Small intestine (tissue), 7 donors: ENCODE data around the gene NRIP1. TPM values are rescaled to one million over a fixed set of nuclear protein-coding genes. Genes with fewer than 3 reads are reported as not detected.
"Not testable (repeated sequence)": the region's sequence is repeated elsewhere in the genome, so short reads cannot be mapped to it uniquely, and the experiment has no call there.

ENCODE experiments used
- DNase-seq, 2 donors: peaks; one replicate each; pipeline versions ENCODE4 v3.0.0 to v3.0.0-alpha.2; 2013
- FAIRE-seq: peaks from 2 replicates; lab custom pipeline; 2012; peaks lifted over from hg19 to GRCh38; lab: Jason Lieb, UNC
- H3K27ac ChIP-seq, 3 donors: one replicate each; pipeline ENCODE4 v1.5.1; 2013; ENCODE audit warnings: low read length in 2 of 3, mild to moderate bottlenecking in 2 of 3, control low read depth in 1 of 3, inconsistent platforms in 1 of 3, low read depth in 1 of 3, moderate library complexity in 1 of 3
- H3K27me3 ChIP-seq, 3 donors: one replicate each; pipeline ENCODE4 v1.6.1; 2013; ENCODE audit warnings: low read length in 3 of 3, inconsistent platforms in 1 of 3; ENCODE audit not compliant: control insufficient read depth in 3 of 3, insufficient read depth in 3 of 3
- H3K36me3 ChIP-seq, 3 donors: one replicate each; pipeline ENCODE4 v1.6.1; 2013; ENCODE audit warnings: low read length in 3 of 3, inconsistent platforms in 1 of 3, low read depth in 1 of 3, mild to moderate bottlenecking in 1 of 3, moderate library complexity in 1 of 3; ENCODE audit not compliant: control insufficient read depth in 3 of 3, insufficient read depth in 2 of 3
- H3K4me1 ChIP-seq, 3 donors: one replicate each; pipeline ENCODE4 v1.6.1; 2013; ENCODE audit warnings: low read length in 2 of 3, inconsistent platforms in 1 of 3, low read depth in 1 of 3, mild to moderate bottlenecking in 1 of 3, moderate library complexity in 1 of 3; ENCODE audit not compliant: control insufficient read depth in 3 of 3, insufficient read depth in 2 of 3
- H3K4me3 ChIP-seq, 3 donors: one replicate each; pipeline ENCODE4 v1.5.1; 2013; ENCODE audit warnings: low read length in 3 of 3, control low read depth in 1 of 3, inconsistent platforms in 1 of 3, low read depth in 1 of 3, mild to moderate bottlenecking in 1 of 3, moderate library complexity in 1 of 3
- H3K9me3 ChIP-seq, 2 donors: one replicate each; pipeline ENCODE4 v1.6.1; 2013; ENCODE audit warnings: low read depth in 1 of 2, low read length in 1 of 2; ENCODE audit not compliant: control insufficient read depth in 2 of 2, insufficient read depth in 1 of 2
- whole genome bisulfite sequencing, 3 donors: extraction: QIAGEN DNeasy Blood & Tissue Kit; methylation state at CpG; one replicate each; pipeline ENCODE4 v1.1.7; 2013; 5-methylcytosine and 5-hydroxymethylcytosine counted together
- polyA plus RNA-seq, 4 donors: library from polyadenylated mRNA; stranded (reverse) in 3 of 4; unstranded in 1 of 4; fragments of 200-250 nt in 3 of 4; fragments of 120-200 nt in 1 of 4; gene quantifications; one replicate each; pipeline versions ENCODE4 v1.2.1 to v1.2.3, GENCODE V29; 2013
- donor health status: healthy with polysubstance abuse.
- donor health status: control.
- donor health status: control.
- donor health status: Bipolar disorder and iron deficiency.
- donor health status: healthy.

NRIP1 gene
- polyA plus RNA-seq, 4 donors = 10.0 to 47.0 (median 14.0) TPM

DNA sequence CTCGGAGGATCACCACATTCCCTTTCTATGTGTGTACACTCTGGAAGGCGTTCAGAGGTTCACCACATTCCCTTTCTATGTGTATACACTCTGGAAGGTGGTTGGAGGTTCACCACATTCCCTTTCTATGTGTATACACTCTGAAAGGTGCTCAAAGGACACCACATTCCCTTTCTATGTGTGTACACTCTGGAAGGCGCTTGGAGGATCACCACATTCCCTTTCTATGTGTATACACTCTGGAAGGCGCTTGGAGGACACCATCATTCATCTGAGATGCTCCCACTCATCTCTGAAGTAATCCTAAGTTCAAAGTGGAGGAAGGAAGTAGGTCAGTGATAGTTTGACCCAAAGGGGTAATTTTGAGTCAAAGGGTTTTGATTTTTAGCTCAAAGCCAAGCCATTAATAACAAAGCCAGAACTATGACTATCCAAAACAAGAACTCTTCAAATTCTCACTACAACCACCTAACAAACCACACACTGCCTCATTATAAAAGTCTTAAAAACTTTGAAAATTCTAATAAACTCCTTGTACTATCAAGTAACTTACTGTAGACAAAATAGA lies 32.9 kb downstream of the NRIP1 start:
- no peak overlapping the region for H3K4me3 ChIP-seq
- H3K9me3 ChIP-seq = no peaks in the 10 kb centered on the region
- no peak overlapping the region for H3K27ac ChIP-seq
- no peak for DNase-seq
- H3K4me1 ChIP-seq = peaks cover 0 to 15% (median 10%) of the 10 kb centered on the region in 3 donors
- H3K27me3 ChIP-seq = no peaks in the 10 kb centered on the region
- FAIRE-seq = no peak
- H3K36me3 ChIP-seq = peaks cover 0 to 5% (median 0%) of the 10 kb centered on the region in 3 donors
- WGBS, 3 donors = 88 to 94% (median 89%) methylated on average over 2 to 4 of the region's 4 CpGs

DNA sequence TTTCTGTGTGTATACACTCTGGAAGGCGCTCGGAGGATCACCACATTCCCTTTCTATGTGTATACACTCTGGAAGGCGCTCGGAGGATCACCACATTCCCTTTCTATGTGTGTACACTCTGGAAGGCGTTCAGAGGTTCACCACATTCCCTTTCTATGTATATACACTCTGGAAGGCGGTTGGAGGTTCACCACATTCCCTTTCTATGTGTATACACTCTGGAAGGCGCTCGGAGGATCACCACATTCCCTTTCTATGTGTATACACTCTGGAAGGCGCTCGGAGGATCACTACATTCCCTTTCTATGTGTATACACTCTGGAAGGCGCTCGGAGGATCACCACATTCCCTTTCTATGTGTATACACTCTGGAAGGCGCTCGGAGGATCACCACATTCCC lies 33.4 kb downstream of the NRIP1 start:
- H3K27me3 ChIP-seq, H3K27ac ChIP-seq, H3K36me3 ChIP-seq, H3K4me3 ChIP-seq, FAIRE-seq, DNase-seq, H3K9me3 ChIP-seq: not testable (repeated sequence)
- WGBS, 3 donors = 83 to 98% (median 91%) methylated on average over 10 to 13 of the region's 14 CpGs
- peaks cover 0 to 15% (median 10%) of the 10 kb centered on the region in 3 donors for H3K4me1 ChIP-seq

DNA sequence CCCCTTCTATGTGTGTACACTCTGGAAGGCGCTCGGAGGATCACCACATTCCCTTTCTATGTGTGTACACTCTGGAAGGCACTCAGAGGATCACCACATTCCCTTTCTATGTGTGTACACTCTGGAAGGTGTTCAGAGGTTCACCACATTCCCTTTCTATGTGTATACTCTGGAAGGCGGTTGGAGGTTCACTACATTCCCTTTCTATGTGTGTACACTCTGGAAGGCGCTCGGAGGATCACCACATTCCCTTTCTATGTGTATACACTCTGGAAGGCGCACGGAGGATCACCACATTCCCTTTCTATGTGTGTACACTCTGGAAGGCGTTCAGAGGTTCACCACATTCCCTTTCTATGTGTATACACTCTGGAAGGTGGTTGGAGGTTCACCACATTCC lies 33.9 kb downstream of the NRIP1 start:
- not testable (repeated sequence) for H3K36me3 ChIP-seq, DNase-seq, H3K9me3 ChIP-seq, H3K27me3 ChIP-seq, H3K4me3 ChIP-seq, H3K27ac ChIP-seq, FAIRE-seq
- H3K4me1 ChIP-seq = peaks cover 0 to 12% (median 10%) of the 10 kb centered on the region in 3 donors
- WGBS, 3 donors = 94 to 95% (median 95%) methylated on average over 8 of the region's 8 CpGs

DNA sequence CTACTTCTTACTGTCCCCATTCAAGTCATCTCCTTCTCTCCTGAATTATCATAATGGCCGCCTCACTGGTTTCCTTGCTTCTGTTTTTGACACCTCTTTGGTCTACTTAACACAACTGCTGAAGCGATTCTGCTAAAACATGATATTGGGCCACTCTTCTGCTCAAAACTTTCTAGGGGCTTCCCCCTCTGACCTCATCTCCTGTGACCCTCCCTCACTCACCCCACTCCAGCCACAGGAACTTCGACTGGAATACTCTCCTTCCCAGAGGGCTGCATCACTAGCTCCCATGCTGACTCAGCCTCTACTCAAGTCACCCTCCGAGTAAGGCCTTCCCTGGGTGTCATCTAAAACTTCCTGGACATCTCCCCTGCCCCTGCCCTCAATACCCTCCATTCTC lies 35.7 kb downstream of the NRIP1 start:
- 77 to 94% (median 81%) methylated on average over 4 of the region's 4 CpGs for WGBS, 3 donors
- DNase-seq (no peak), FAIRE-seq (no peak)
- Histone ChIP-seq H3K36me3 (peaks cover 0 to 7% (median 0%) of the 10 kb centered on the region in 3 donors), H3K4me3 (no peak overlapping the region), H3K9me3 (no peaks in the 10 kb centered on the region), H3K27ac (no peak overlapping the region), H3K27me3 (no peaks in the 10 kb centered on the region), H3K4me1 (peaks cover 0 to 11% (median 9%) of the 10 kb centered on the region in 3 donors)

DNA sequence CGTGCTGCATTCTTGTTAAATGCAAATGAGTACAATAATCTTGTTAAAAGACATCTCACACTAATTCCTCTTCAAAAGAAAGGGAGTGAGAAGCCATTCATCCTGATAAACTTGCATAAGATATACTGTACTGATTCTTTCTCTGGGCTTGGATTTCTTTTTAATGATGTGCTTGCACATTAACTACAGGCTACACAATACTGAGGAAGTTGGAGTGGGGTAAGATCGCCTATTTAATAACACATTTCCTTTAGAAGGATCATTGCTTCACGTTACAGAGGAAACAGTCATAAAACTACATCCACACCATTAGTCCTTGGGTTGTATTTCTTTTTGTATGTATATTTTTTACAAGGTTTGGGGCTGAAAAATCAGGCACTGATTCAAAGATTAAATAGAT lies 36.6 kb downstream of the NRIP1 start:
- no peak for DNase-seq
- H3K4me1 ChIP-seq = peaks cover 0 to 6% (median 4%) of the 10 kb centered on the region in 3 donors
- no peak overlapping the region for H3K4me3 ChIP-seq
- H3K27ac ChIP-seq = no peak overlapping the region
- H3K9me3 ChIP-seq = no peaks in the 10 kb centered on the region
- H3K27me3 ChIP-seq = no peaks in the 10 kb centered on the region
- FAIRE-seq = no peak
- WGBS, 3 donors = 36 to 55% (median 44%) methylated on average over 3 of the region's 3 CpGs
- peaks cover 0 to 7% (median 0%) of the 10 kb centered on the region in 3 donors for H3K36me3 ChIP-seq

DNA sequence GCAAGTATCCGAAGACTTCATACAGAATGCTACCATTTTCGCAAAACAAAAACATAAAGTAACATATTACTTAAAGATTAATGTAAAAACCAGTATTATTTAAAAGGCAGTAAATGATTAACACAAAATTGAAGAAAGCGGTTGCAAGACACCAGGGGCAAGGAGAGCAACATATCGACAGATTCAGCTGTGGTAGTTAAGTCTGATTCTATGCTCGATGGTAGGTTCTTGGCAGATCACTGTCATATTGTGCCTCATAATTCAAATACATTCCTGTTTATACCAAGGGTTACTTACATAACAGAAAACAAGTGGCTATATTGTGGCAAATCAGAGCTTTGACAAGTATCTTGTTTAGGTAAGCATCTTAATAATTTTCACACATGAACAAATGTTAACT lies 37.7 kb downstream of the NRIP1 start:
- WGBS, 3 donors = 54 to 74% (median 62%) methylated on average over 5 of the region's 5 CpGs
- Histone ChIP-seq H3K36me3 (peaks cover 0 to 7% (median 0%) of the 10 kb centered on the region in 3 donors), H3K27ac (no peak overlapping the region), H3K4me1 (peaks cover 0 to 6% (median 4%) of the 10 kb centered on the region in 3 donors), H3K4me3 (no peak overlapping the region), H3K9me3 (no peaks in the 10 kb centered on the region), H3K27me3 (no peaks in the 10 kb centered on the region)
- FAIRE-seq = no peak
- no peak for DNase-seq

DNA sequence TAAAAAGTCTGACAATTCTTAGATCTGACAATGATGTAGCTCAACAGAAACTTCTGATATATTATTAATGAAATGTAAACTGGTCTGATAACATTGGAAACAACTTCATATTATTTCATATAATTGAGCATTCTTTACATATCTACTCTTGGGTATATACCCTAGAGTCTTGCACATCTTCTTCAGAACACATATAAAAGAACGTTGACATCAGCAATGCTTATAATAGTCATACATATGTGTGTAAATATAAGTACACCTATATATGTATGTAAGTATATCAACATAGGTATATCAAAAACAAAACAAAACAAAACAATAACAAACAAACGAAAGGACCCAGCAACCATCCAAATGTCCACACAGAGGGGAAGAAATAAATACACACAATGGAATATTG lies 38.4 kb downstream of the NRIP1 start:
- Histone ChIP-seq H3K27me3 (no peaks in the 10 kb centered on the region), H3K36me3 (peaks cover 0 to 7% (median 0%) of the 10 kb centered on the region in 3 donors), H3K4me3 (no peak overlapping the region), H3K9me3 (no peaks in the 10 kb centered on the region), H3K4me1 (peaks cover 0 to 6% (median 4%) of the 10 kb centered on the region in 3 donors), H3K27ac (no peak overlapping the region)
- FAIRE-seq = no peak
- 72 to 84% (median 77%) methylated on average over 2 of the region's 2 CpGs for WGBS, 3 donors
- DNase-seq = no peak

DNA sequence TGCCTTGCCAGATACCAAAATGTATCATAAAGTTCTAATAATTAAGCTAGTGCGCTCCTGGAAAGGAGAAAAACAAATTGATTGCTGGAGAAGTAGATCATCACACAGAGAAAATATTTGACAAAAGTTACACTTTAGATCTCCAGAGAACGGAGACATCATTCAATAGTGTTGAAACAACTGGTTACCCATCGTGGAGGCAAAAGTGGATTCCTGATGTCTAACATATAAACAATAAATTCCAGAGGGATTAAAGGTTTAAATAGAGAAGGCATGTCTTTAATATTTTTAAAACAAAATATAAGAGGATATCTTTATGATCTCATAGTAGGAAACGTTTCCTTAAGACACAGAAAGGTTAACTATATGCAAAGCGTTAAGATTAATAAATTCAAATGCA lies 41.0 kb downstream of the NRIP1 start:
- Histone ChIP-seq H3K36me3 (peaks cover 0 to 2% (median 1%) of the 10 kb centered on the region in 3 donors), H3K27me3 (no peaks in the 10 kb centered on the region), H3K4me1 (peaks cover 0 to under 1% (median under 1%) of the 10 kb centered on the region in 3 donors), H3K27ac (no peak overlapping the region), H3K9me3 (no peaks in the 10 kb centered on the region), H3K4me3 (no peak overlapping the region)
- DNase-seq = no peak
- 65 to 79% (median 77%) methylated on average over 5 of the region's 5 CpGs for WGBS, 3 donors
- FAIRE-seq = no peak
